Suppressor macrophage (primary cell): ENCODE results near the gene MTOR.
"Not testable (repeated sequence)": the region's sequence is repeated elsewhere in the genome, so short reads cannot be mapped to it uniquely, and the experiment has no call there.

Source experiments
- DNase-seq, 4 experiments: peaks; one replicate each; pipeline ENCODE4 v3.0.0-alpha.2; 2020 to 2022

Gene MTOR

DNA sequence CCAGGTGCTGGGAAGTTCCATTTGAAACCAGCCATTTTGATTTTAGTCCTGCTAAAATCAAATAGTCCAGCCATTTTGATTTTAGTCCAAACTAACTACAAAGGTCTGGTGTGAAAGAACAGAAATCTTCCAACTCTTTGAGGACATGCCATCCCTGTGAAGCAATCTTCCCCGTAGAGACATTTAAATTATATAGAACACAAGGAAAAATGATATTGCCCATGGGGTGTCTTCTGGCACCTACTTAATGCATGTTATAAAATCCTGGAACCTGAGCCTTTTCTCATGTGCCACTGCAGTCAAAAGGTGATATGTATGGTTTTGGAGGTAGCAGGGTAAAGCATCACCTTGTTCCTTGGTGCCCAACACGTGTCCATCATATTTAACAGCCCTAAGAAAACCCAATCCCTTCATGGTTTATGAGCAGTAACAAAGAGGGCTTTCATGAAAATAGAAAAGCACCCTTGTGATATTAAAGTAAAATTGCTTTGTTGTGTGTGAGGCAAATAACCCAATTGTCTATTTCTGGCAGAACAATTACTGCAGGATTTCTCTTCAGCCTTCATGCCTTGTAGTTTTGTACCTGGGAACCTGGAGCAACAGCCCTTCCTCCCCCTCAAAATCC lies 46.9 kb downstream of the MTOR start:
- DNase-seq: no peak

DNA sequence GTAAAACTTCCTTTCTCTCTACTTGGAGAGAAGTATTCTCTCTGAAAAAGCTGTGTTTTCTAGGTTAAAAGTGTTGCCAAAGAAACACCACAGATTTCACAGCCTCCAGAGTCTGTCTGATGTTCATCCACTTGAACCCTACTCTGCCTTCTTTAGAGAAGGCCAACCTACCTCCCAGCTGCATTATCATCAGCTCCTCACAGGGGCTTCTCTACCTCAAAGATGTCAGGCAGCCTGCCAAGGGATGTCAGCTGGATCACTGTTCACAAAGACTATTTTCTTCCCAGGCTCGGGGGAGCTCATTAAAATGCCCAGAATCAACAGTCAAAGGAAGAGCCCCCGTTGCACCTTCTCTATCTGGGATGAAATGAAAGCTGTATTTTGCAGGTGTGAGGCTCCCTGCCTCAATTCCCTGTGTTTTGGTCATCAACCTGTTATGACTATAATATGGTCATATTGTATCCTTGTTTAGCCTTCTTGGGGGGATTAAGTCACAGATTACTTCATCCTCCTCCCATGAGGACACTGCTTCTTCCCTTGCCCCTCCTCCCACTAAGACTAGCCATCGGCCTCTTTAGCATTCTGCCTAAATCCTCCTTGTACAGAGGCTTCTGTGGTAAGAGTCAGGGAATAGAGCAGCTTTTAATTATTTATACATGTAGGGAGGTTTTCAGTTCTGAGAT lies 47.5 kb downstream of the MTOR start:
- no peak for DNase-seq

DNA sequence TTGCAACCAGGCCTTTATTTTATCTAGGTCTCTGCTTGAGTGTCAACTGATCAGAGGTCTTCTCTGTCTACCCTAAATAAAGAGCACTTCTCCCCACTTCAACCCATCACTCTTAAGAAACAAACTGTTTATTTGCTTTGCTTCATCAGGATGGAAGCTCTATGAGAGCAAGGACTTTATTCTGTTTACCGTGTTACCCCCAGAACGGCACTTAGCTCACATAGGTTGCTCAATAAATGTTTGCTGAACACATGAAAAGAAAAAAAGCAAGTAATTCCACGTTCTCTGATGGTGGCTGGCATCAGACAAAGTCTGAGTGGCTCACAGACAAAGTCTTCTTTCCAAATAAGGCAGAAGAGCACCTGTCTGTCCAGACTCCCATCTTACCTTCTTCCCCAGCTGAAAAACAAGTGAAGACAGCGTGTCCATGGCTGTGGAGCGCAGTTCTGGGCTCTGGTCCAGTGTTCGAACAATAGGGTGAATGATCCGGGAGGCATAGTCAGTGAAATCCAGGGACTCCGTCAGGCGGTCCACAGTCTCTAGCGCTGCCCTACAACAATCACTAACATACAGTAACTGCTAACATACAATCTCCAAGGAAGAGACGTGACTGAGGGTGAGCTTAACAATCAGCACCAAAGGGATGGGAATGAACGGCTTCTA lies 50.3 kb downstream of the MTOR start:
- DNase-seq: no peak

DNA sequence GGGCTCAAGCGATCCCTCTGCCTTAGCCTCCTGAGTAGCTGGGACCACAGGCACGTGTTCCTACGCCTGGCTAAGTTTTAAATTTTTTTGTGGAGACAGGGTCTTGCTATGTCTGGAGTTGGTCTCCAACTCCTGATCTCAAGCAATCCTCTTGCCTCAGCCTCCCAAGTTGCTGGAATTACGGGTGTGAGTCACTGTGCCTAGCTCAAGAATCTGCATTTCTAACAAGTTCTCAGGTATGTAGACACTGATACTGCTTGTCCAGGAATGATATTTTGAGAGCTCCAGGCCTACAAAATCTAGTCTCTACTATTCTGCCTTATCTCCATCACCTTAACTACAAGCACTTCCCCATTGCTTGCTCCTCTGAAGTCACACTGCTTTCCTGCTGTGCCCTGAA lies 50.9 kb downstream of the MTOR start:
- DNase-seq: no peak

DNA sequence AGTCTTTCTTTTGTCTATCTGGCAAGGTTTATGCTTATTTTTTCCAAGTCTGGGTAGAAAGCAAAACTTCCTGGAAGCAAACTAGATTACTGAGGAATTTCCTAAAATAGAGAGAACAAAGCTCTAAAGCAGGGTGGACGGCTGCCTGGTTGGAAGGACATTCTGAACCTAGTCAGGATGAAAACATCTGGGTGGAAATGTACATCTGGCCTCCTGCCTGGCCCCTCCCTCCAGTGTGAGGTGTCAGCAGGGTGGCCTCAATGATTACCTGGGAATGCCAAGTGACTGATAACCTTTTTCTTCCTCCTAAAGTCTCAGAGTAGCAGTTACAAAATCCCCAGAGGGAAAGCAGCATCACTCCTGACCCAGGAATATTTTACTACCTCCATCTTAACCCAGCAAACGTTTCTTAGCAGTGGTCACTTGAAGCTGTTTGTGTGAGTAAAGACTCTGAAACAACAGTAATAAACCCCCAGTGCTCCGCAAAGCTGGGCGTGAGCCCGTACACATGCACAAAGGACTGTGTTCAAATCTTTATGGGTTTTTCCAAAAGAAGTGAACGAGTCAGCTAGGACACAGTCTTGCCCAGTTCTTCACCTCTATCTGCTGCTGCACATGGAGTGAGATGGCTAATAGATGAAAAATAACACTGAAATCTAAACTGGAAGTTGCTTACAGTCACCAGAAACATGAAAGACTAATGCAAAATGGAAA lies 54.3 kb downstream of the MTOR start:
- DNase-seq: no peak

DNA sequence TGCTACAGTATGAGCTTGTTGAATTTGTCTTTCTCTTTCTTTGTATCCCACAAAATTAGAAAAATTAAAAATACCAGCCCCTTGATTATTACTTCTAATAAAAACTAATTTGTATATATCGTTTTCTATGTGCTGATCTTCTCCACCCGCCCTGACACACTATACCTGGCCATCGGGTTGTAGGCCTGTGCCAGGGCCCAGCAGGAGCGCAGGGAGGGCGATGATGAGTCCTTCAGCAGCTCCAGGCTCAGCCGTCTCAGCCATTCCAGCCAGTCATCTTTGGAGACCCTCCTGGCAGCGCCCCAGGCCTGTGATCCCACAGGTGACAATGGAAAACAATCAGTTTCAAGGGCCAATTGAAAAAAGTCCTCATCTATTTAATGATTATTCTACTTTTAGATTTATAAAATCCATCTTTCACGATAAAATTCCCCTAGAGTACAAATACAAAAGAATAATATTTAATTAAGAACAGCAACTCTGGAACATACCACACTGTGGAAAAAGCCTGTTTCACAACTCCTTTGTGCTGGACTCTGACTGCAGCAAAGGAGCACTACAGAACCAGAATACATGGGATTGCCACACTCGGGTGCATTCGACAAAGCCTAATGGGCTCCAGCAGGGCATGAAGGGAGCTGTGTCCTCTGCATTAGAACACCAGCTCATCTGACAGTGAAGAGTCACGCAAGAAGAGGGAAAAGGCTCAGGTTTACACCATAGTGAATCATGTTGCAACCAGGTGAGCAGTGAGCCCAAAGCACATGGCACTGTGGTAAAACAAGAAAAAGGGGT lies 57.8 kb downstream of the MTOR start:
- DNase-seq: no peak

DNA sequence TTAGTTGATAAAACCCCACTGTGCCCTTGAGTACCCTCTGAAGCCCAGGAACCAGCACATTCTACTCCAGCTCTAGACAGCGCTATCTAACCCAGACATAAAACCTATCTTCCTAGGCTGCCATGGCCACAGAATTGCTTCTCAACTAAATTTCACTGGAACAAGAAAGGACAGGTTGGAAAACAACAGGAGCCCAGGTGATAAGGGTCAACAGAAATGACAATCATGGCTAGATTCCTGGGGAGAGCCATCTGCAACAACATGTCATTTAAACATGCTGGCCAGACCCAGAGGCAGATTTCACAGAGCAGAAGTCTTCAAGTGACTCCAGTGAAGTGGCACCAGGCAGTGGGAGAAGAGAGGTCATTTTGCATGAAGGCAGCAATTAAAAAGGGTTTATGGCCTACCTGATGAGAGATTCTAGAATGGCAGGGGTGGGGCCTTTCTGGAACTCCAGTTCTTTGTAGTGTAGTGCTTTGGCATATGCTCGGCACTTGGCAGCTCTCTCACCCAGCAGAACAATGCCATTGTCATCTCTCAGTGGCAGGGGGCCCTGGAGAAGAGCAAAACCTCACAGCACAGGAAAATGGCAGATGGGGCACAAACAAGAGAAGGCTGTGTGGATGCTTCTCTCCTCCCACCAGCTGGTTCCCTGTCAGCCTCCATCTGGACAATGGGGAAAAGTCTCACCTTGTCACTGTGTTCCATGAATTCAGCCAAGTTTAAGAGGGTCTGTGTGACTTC lies 63.3 kb downstream of the MTOR start:
- no peak for DNase-seq

DNA sequence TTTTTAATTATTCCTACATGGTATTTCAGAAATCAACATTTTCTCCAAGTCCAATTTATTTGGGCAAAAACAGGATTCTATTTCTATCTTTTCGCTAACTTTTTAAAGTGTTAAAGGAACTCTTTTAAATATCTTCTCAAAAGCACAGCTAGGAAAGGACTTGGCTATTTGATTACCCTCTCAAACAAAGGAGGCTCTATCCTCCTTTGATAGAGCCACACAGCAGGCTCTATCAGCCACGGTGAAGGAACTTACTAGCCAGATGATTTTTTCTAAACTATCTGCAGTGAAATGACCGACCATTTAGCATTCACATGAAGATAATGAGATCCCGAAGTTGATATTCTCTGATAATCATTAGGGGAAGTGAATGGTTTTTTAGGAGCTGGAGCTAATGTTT lies 64.1 kb downstream of the MTOR start:
- DNase-seq: no peak

DNA sequence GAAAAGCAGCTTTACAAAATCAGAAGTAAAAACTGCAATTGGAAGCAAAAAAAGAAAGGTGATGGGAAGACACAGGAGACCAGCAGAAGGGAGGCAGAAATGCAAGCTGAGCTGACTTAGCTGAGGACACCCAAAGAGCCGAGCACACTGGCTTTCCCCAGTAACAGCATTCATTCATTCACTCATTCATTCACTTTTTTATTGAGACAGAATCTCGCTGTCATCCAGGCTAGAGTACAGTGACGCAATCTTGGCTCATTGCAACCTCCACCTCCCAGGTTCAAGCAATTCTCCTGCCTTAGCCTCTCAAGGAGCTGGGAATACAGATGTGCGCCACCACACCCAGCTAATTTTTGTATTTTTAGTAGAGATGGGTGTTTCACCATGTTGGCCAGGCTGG lies 65.0 kb downstream of the MTOR start:
- DNase-seq: no peak

DNA sequence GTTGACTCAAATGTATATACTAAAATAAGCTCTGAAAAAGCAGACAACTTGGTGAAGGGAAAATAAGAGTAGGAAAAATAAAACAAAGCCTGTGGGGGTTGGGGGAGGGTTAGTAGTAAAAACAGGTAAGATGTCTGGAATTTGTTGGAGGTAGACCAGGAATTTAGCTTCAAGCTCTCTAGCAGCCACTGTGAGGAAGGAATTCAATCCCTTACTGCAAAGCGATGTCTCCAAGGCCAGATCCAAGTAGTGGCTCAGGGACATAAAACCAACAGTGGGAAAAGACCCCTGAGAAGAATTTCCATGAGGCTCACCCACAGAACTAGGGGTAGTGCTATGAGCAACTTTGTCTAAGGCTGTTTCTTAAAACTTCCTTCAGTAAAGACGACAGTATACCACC lies 65.4 kb downstream of the MTOR start:
- DNase-seq: no peak

DNA sequence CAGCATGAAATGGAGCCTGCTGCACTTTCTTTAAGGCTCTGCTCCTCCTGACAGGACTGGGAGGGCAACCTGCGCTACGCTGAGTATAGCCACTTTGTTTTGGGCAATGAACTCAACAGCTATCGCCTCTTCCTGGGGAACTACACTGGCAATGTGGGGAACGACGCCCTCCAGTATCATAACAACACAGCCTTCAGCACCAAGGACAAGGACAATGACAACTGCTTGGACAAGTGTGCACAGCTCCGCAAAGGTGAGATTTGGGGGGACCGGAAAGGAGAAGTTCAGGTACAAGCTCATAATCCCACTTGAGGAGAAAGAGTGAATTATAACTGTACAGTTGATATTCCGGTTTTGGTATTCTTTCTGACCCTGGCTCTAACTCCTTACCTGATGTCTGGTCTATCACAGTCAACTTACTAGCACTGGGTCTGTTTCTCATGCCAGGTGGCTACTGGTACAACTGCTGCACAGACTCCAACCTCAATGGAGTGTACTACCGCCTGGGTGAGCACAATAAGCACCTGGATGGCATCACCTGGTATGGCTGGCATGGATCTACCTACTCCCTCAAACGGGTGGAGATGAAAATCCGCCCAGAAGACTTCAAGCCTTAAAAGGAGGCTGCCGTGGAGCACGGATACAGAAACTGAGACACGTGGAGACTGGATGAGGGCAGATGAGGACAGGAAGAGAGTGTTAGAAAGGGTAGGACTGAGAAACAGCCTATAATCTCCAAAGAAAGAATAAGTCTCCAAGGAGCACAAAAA lies 67.8 kb downstream of the MTOR start:
- DNase-seq: no peak

DNA sequence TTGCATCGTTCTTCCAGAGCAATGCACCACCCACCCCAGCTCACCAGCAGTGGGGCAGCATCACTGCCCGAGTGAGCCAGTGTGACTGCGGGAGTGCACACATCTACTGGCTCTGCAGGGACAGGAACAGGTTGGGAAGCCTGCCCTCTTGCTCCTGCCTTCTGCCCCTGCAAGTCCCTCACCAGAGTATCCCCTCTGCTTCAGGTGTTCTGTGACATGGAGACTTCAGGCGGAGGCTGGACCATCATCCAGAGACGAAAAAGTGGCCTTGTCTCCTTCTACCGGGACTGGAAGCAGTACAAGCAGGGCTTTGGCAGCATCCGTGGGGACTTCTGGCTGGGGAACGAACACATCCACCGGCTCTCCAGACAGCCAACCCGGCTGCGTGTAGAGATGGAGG lies 69.0 kb downstream of the MTOR start:
- DNase-seq: no peak

DNA sequence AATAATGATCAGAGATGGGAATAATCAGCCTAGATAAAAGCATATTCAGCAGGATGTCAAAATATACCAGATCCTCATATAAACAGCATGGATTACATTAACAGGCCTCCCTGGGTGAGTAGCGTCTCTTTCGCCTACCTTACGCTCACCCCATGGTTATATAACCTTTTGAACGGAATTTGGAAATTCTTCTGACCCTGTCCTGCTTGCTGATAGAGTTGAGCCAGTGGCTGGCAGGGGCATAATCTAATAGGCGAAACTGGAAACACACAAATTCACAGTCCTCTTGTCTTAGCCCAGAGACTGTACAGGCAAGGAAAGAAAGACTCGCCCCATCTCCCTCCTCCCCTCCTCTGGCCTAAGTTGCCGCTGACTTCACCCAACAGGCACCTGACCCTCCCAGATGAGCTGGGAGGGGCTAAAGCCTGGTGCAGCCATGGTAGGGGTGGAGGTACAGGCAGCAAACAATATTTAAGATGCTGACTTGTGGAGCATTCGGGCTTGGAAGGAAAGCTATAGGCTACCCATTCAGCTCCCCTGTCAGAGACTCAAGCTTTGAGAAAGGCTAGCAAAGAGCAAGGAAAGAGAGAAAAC lies 73.4 kb downstream of the MTOR start, which contains the start of gene ANGPTL7:
TSS of gene ANGPTL7 (plus strand) at position 498 of the 594 bp plus-strand sequence. CDS start 225 bp downstream, outside the sequence.
- no peak for DNase-seq

DNA sequence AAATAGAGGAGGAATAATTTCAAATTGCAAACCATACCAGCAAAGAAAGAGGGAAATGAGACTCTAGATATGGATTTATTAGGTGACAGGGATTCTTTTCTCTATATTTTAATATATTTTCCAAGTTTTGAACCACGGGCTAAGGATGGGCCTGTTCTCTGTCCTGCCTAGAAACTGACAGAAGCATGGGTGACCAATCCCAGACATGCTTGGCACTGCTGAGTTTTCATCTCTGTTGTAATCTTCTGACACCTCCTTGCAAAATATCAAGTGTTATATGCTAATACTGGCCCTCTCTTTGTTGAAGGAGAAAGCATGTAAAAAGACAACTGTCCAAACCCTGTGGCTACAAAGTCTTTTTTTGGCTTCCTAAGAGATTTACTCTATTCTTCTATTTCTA lies 74.0 kb downstream of the MTOR start:
- DNase-seq: no peak

DNA sequence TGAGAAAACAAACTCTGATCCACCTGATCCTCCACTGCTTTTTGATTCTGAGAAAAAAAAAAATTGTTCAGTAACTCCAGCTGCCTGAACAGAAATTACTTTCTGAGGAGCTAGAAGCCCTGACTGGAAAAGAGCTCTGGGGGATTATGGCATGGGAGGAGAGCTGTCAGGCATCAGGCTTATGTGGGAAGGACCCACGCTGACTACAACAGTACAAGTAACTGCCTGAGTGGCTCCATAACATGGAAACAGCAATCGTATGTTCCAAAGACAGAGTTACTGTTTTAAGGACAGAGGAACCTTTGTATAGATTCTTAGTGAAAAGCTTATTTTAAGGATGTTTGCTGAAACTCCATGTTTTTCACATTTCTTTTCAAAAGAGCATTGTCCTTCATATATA lies 74.4 kb downstream of the MTOR start:
- no peak for DNase-seq

DNA sequence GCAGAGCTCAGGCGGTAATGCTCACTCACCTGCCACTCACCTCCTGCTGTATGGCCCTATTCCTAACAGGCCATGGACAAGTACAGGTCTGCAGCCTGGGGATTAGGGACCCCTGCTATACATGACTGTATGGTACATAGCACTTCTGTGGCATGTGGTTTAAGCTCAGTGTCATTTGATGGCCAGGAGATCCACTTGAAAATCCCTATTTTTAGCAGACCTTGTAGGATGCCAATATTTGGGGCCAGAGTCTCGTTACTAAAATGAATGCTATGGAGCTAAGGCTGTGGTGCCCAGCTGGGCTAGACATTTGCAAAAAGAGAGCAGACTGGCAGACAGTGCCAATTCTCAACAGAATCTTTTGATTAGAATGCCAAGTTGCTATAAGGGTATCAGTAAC lies 74.9 kb downstream of the MTOR start:
- DNase-seq: no peak

DNA sequence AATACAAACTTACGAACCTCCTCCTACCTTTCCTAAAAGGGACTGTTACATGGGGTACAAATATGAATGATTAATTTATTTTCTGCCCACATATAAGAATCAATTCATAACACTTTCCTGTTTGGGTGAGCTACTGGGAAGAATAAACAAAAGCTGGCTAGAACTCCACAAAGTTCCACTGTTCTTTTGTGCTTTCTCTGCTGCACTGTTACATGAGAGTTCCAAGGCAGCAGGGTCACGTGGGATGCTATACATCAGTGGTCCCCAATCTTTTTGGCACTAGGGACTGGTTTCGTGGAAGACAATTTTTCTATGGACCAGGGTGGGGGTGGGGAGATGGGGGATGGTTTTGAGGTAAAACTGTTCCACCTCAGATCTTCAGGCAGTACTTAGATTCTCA lies 75.4 kb downstream of the MTOR start:
- DNase-seq: no peak

DNA sequence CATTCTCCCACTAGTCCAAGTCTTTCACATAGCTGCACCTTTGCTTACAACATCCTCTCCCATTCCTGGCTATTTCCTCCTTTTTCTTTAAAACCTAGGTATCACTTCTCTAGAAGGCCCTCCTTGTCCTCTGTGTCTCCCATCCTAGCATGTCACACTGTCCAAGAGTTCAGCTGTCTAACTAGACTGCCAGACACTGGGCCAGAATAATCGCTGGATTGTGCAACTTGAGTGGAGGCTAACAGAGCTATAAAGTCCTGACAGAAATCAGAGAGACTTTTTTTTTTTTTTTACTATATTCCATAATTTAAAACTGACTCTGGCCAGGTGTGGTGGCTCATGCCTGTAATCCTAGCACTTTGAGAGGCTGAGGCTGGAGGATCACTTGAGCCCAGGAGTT lies 77.4 kb downstream of the MTOR start:
- no peak for DNase-seq

DNA sequence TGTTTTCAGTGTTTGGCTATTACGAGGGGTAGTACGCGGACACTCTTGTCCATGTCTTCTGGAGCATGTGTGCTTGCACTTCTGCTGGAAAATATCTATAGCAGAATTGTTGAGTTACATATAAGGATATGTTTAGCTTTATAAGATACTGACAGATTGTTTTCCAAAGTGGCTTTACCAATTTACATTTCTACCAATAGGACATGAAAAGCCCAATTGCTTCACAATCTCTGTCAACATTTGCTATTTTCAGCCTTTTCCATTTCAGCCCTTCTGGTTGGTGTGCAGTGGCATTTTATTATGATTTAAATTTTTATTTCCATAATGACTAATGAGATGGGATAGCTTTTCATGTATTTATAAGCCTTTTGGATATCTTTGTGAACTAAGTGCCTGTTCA lies 79.5 kb downstream of the MTOR start:
- no peak for DNase-seq

DNA sequence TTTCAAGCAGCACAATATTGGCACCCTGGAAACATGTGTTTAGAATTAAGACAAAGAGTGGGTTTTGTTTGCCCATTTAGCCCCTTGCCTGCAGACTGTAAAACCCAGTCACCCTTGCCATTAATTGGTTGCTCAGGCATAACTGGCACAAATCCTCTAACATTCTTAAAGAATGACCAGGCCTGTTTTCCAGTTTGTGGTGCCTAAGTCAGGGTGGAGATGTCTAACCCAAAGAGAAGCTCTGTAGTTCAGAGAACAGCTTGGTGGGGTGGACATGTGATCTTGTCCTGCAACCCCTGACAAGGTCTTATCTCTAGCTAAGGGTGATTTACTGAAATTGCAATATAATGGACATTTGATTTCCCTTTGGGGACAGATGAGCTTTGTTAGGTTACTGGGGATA lies 82.0 kb downstream of the MTOR start:
- DNase-seq: no peak

DNA sequence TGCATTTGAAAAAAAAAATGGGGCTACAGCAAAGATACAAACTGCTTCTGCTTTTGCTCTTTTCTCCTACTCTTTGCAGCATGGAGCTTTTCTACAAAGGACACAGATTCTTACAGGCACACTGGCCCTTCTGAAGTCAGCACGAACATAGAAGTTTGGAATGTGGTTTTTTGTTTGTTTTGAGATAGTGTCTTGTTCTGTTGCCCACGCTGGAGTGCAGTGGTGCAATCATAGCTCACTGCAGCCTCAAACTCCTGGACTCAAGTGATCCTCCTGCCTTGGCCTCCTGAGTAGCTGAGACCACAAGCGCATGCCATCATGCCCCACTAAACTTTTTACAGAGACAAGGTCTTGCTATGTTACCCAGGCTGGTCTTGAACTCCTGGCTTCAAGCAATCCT lies 82.6 kb downstream of the MTOR start:
- not testable (repeated sequence) for DNase-seq
